Amygdala (tissue), 56 donors: ENCODE measurements around the gene FLOT2.
"Not testable (repeated sequence)": the region's sequence is repeated elsewhere in the genome, so short reads cannot be mapped to it uniquely, and the experiment has no call there.

Experiments used
- DNase-seq, 56 donors: peaks; one replicate each; lab custom pipeline; 2025; lab: John Stamatoyannopoulos, UW

FLOT2 gene

GRCh38 chr17:28853295-28853694 lies 44.2 kb downstream of the FLOT2 start:
- no peak for DNase-seq

- DNase-seq, result peak in 5 of 56 donors; percentile 0 to 20 (median 5)
Observed at GRCh38 chr17:28849281-28849680, 48.3 kb downstream of the FLOT2 start.

- DNase-seq, result peak in 1 of 56 donors; percentile 4
Observed at GRCh38 chr17:28848667-28849066, 48.9 kb downstream of the FLOT2 start.

- not testable (repeated sequence) for DNase-seq
Observed at GRCh38 chr17:28846699-28847098, 50.8 kb downstream of the FLOT2 start.

- no peak for DNase-seq
Observed at GRCh38 chr17:28846231-28846630, 51.3 kb downstream of the FLOT2 start.

- DNase-seq, result no peak
Observed at GRCh38 chr17:28843816-28844148, 53.8 kb downstream of the FLOT2 start.

GRCh38 chr17:28842282-28843012 lies 55.1 kb downstream of the FLOT2 start, which contains the start of gene FAM222B:
Gene FAM222B (minus strand): TSS chr17:28842790. CDS start chr17:28766667, 76,123 bp downstream.
- DNase-seq, result peak; percentile 6 to 87 (median 70)

- DNase-seq, result no peak
Observed at GRCh38 chr17:28841901-28842281, 55.6 kb downstream of the FLOT2 start.

GRCh38 chr17:28839221-28839620 lies 58.3 kb downstream of the FLOT2 start:
- DNase-seq, result no peak

- not testable (repeated sequence) for DNase-seq
Observed at GRCh38 chr17:28836541-28836940, 61.0 kb downstream of the FLOT2 start.

- no peak for DNase-seq
Observed at GRCh38 chr17:28834420-28834819, 63.1 kb downstream of the FLOT2 start.
